ENCODE results near the gene SIDT1.

Gene SIDT1

DNA sequence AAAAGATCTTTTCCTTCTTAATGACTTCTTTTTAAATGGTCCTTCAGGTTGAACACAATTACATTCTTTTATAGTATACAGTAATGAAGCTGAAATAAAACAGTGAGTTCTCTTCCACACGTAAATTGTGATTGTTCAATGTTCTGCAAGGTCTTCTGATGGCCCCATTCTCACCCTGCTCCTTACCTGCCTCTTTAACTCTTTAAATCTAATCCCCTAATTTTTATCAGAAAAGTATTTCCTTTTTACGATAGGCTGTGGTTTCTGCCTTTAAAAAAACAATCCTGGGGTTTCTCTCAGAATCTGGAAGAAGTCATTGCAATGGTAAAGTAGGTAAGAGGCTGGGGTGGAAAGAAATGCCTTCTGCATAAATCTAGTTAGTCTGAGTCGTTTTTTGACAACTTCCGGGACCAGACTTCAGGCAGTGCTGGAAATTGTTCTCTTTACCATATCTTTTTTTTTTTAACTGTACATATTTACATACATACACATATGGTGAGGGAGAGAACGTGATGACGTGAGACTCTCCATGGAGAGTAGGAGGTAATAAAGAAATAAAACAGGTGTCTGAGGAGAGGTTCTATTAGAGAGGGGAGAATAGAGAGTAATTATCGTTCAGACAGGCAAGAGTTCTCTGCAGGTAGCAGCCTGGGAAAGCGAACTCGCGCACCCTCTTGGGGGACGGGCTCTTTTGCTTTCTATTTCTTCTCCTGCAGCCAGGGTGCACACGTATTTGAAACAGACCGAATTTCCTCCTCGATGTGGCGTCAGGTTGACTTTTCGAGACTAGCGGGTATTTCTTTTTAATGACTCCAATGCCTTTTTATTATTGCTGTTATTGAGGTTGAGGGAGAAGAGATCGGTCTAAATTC is at the start of gene SIDT1:
Gene SIDT1 (plus strand): TSS at position 730 of the 872 bp plus-strand sequence. CDS start 467 bp downstream, outside the sequence.
- ATAC-seq (peak; percentile 79), DNase-seq (peak; percentile 68)
- H3K27me3 Mint-ChIP-seq = no peaks in the 10 kb centered on the region
- H3K36me3 Mint-ChIP-seq (ENCODE audit: low read depth) = peaks cover 12% of the 10 kb centered on the region
- no peaks in the 10 kb centered on the region for H3K9me3 Mint-ChIP-seq
- peak within 1 kb of the TSS; percentile 97 for H3K4me3 Mint-ChIP-seq
- peaks cover 47% of the 10 kb centered on the region for H3K4me1 Mint-ChIP-seq
- peak within 1 kb of the TSS; percentile 95 for H3K27ac Mint-ChIP-seq

- peaks cover 36% of the 10 kb centered on the region for H3K36me3 Mint-ChIP-seq (ENCODE audit: low read depth)
- H3K9me3 Mint-ChIP-seq = peaks cover 11% of the 10 kb centered on the region
- no peak overlapping the region for H3K4me3 Mint-ChIP-seq
- ATAC-seq (no peak), DNase-seq (no peak)
- H3K4me1 Mint-ChIP-seq = no peaks in the 10 kb centered on the region
- no peak overlapping the region for H3K27ac Mint-ChIP-seq
- no peaks in the 10 kb centered on the region for H3K27me3 Mint-ChIP-seq
Observed at GRCh38 chr3:113485161-113485609, 47.2 kb upstream of the SIDT1 start.

DNA sequence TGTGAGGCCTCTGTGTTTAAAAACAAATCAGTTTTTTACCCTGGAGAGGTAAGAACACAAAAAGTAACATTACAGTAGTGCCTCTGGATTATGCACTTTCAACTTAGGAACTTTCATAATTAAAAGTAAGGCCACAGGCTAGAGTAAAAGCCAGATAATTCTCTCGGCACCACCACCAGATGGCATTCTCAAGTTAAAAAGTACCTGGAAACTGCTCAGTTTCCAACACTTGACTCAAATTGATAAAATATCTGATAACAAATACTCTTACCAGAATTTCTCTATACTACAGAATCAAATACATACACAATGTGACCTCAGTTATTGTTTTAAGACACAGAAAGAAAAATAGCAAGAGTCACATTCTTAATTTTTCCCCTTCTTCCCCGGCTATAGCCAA is 37.3 kb upstream of the SIDT1 start:
- H3K4me3 Mint-ChIP-seq = no peak overlapping the region
- no peak for ATAC-seq
- H3K27me3 Mint-ChIP-seq = no peaks in the 10 kb centered on the region
- peaks cover 18% of the 10 kb centered on the region for H3K36me3 Mint-ChIP-seq (ENCODE audit: low read depth)
- H3K4me1 Mint-ChIP-seq = no peaks in the 10 kb centered on the region
- no peak overlapping the region for H3K27ac Mint-ChIP-seq
- DNase-seq = no peak
- no peaks in the 10 kb centered on the region for H3K9me3 Mint-ChIP-seq

DNA sequence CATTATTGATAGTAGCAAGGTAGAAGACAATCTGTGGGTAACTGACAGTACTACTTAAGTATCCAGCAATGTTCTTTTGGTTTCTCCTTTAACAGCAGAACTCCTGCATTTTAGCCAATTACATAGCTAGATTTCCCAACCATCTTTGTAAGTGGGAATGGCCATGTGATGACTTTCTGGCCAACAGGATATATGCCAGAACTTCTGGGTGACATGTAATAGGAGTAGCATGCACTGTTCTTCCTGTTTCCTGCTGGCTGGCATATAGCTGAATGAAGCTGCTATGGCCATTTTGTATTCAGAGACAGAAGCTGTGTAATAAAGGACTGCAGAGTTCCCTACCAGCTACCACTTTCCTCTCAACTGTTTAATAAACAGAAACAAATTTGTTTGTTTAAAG is 35.4 kb upstream of the SIDT1 start:
- DNase-seq (no peak), ATAC-seq (no peak)
- no peaks in the 10 kb centered on the region for H3K4me1 Mint-ChIP-seq
- H3K9me3 Mint-ChIP-seq = no peaks in the 10 kb centered on the region
- peaks cover 13% of the 10 kb centered on the region for H3K36me3 Mint-ChIP-seq (ENCODE audit: low read depth)
- H3K4me3 Mint-ChIP-seq = no peak overlapping the region
- no peaks in the 10 kb centered on the region for H3K27me3 Mint-ChIP-seq
- no peak overlapping the region for H3K27ac Mint-ChIP-seq

DNA sequence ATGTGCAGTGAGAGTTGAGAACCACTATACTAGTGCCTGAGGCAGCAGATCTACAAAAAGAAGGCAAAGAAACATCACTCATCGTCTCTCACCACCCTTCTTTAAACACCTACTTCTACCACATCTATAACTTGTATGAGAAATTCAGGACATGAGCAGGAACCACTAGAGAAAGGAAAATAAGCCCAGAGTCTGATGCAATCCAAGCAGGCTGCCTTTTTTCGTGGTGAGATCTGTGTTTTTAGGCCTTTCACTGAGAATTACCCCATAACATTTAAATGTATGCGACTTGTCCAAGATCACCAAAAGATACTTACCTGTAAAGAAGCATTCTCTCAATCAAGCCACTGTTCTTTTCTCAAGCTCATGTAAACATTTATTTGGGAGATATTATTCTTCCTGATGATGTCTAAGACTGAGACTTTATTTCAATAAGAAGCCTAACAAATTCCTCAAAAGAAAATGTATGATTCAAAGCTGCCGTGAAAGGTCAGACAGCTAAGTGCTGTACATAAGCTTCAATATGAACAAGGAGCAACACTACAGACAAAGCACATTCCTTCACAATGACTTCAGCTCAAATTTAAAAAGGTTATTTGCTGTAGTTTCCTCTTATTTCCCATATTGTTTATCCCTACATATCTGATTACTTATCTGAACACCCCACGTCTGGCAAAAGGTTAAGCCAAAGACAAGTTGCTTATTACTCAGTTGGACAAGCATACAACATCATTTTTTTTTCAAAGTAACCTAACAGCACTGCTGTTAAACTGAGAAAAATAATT is 33.9 kb upstream of the SIDT1 start:
- H3K9me3 Mint-ChIP-seq = no peaks in the 10 kb centered on the region
- no peak overlapping the region for H3K27ac Mint-ChIP-seq
- H3K36me3 Mint-ChIP-seq (ENCODE audit: low read depth) = peaks cover 16% of the 10 kb centered on the region
- H3K4me1 Mint-ChIP-seq = no peaks in the 10 kb centered on the region
- ATAC-seq (no peak), DNase-seq (no peak)
- H3K4me3 Mint-ChIP-seq = no peak overlapping the region
- H3K27me3 Mint-ChIP-seq = no peaks in the 10 kb centered on the region

- H3K27ac Mint-ChIP-seq = no peak overlapping the region
- no peaks in the 10 kb centered on the region for H3K27me3 Mint-ChIP-seq
- no peaks in the 10 kb centered on the region for H3K9me3 Mint-ChIP-seq
- no peaks in the 10 kb centered on the region for H3K4me1 Mint-ChIP-seq
- no peak overlapping the region for H3K4me3 Mint-ChIP-seq
- DNase-seq (no peak), ATAC-seq (no peak)
- H3K36me3 Mint-ChIP-seq (ENCODE audit: low read depth) = peaks cover 16% of the 10 kb centered on the region
Observed at GRCh38 chr3:113499081-113499480, 33.3 kb upstream of the SIDT1 start.

DNA sequence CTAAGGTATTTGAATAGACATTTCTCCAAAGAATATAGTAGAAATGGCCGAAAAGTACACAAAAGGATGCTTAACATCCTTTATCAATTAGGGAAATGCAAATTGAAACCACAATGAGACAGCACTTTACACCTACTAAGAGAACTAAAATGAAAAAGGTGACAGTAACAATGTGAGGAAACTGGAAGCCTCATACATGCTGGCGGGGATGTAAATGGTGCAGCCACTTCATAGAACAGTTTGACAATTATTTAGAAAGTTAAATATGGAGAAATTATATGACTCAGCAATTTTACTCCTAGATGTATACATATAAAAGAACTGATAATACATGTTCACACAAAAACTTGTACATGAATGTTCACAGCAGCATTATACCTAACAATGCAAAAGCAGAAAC is 30.8 kb upstream of the SIDT1 start:
- no peaks in the 10 kb centered on the region for H3K27me3 Mint-ChIP-seq
- peaks cover 19% of the 10 kb centered on the region for H3K36me3 Mint-ChIP-seq (ENCODE audit: low read depth)
- no peaks in the 10 kb centered on the region for H3K4me1 Mint-ChIP-seq
- H3K4me3 Mint-ChIP-seq = no peak overlapping the region
- ATAC-seq (no peak), DNase-seq (no peak)
- H3K27ac Mint-ChIP-seq = no peak overlapping the region
- H3K9me3 Mint-ChIP-seq = no peaks in the 10 kb centered on the region

DNA sequence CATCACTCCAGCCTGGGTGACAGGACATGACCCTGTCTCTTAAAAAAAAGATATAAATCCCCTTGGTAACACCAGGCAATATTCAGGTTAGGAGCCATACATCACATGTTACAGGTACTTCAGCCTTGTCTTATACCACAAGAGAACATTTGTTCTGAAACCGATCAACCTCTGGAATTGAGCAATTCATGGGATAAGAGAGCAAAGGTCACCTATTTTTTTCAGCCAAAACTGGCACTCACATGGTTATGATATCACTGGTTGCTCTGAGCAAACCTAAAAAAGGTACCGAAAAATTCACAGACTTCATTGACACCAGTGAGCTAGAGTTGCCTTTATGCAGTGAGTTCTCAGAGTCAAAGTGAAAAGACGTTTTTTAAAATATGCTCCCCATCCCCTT is 26.5 kb upstream of the SIDT1 start:
- ATAC-seq (no peak), DNase-seq (no peak)
- Mint-ChIP-seq H3K9me3 (no peaks in the 10 kb centered on the region), H3K4me1 (no peaks in the 10 kb centered on the region), H3K4me3 (no peak overlapping the region), H3K36me3 (ENCODE audit: low read depth) (peaks cover 9% of the 10 kb centered on the region), H3K27ac (no peak overlapping the region), H3K27me3 (no peaks in the 10 kb centered on the region)

DNA sequence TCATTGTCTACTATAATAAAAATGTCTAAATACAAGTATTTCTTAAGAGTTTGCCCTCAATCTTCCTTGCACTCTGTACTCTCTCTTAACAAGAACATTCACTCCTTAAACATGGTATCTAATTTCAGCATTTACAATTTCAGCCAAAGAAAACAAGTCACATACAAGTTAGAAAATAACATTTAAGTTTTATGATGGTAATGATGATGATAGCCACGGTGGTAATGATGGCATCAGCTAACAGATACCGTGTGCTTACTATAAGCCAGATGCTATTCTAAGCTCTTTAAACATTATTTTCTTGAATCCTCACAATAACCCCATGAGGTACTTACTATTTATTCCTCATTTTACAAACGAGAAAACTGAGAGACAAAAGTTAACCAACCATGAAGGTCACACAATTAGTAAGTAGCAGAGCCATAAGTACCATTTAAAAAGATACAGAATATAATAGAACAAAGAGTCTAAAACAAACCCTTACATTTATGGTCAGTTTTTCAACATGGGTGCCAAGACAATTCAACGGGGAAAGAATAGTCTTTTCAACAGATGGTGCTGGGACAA is 24.8 kb upstream of the SIDT1 start:
- Mint-ChIP-seq H3K27me3 (no peaks in the 10 kb centered on the region), H3K36me3 (ENCODE audit: low read depth) (peaks cover 6% of the 10 kb centered on the region), H3K27ac (no peak overlapping the region), H3K9me3 (no peaks in the 10 kb centered on the region), H3K4me1 (peaks cover 1% of the 10 kb centered on the region), H3K4me3 (no peak overlapping the region)
- DNase-seq = no peak
- ATAC-seq = no peak

DNA sequence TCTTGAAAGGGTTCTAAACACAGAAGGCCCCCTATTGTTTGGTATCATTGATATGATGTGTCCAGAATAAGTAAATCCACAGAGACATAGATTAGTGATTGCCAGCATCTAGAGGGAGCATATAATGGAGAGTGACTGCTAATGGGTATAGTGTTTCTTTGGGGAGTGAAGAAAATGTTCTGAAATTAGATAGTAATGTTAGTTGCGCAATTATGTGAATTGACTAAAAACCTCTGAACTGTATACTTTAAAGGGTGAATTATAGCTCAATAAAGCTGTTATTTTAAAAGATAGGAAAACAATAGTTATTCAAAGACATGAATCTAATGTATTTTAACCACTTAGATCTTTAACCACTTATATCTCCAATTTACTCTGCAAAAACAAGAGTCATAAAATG is 23.4 kb upstream of the SIDT1 start:
- ATAC-seq (no peak), DNase-seq (no peak)
- Mint-ChIP-seq H3K36me3 (ENCODE audit: low read depth) (peaks cover 8% of the 10 kb centered on the region), H3K4me3 (no peak overlapping the region), H3K9me3 (no peaks in the 10 kb centered on the region), H3K27me3 (no peaks in the 10 kb centered on the region), H3K27ac (no peak overlapping the region), H3K4me1 (peaks cover 2% of the 10 kb centered on the region)

- Mint-ChIP-seq H3K4me1 (peaks cover 12% of the 10 kb centered on the region), H3K9me3 (no peaks in the 10 kb centered on the region), H3K36me3 (ENCODE audit: low read depth) (peaks cover 7% of the 10 kb centered on the region), H3K4me3 (no peak overlapping the region), H3K27me3 (peaks cover 7% of the 10 kb centered on the region), H3K27ac (no peak overlapping the region)
- no peak for DNase-seq
- ATAC-seq = no peak
Observed at GRCh38 chr3:113514265-113514769, 18.0 kb upstream of the SIDT1 start.

- H3K36me3 Mint-ChIP-seq (ENCODE audit: low read depth) = peaks cover 4% of the 10 kb centered on the region
- peak overlapping the region; percentile 81 for H3K27ac Mint-ChIP-seq
- no peak overlapping the region for H3K4me3 Mint-ChIP-seq
- ATAC-seq (no peak), DNase-seq (no peak)
- H3K9me3 Mint-ChIP-seq = no peaks in the 10 kb centered on the region
- H3K27me3 Mint-ChIP-seq = peaks cover 7% of the 10 kb centered on the region
- H3K4me1 Mint-ChIP-seq = peaks cover 12% of the 10 kb centered on the region
Observed at GRCh38 chr3:113516115-113516505, 16.2 kb upstream of the SIDT1 start.

GRCh38 chr3:113521981-113522380 is 10.4 kb upstream of the SIDT1 start:
- Mint-ChIP-seq H3K9me3 (no peaks in the 10 kb centered on the region), H3K4me3 (no peak overlapping the region), H3K27ac (no peak overlapping the region), H3K27me3 (peaks cover 6% of the 10 kb centered on the region), H3K36me3 (ENCODE audit: low read depth) (no peaks in the 10 kb centered on the region), H3K4me1 (no peaks in the 10 kb centered on the region)
- ATAC-seq = no peak
- no peak for DNase-seq

- no peaks in the 10 kb centered on the region for H3K4me1 Mint-ChIP-seq
- peaks cover 4% of the 10 kb centered on the region for H3K27me3 Mint-ChIP-seq
- DNase-seq (no peak), ATAC-seq (no peak)
- no peaks in the 10 kb centered on the region for H3K9me3 Mint-ChIP-seq
- H3K4me3 Mint-ChIP-seq = no peak overlapping the region
- no peaks in the 10 kb centered on the region for H3K36me3 Mint-ChIP-seq (ENCODE audit: low read depth)
- H3K27ac Mint-ChIP-seq = no peak overlapping the region
Observed at GRCh38 chr3:113523241-113523640, 9.1 kb upstream of the SIDT1 start.

Data from activated naive CD8-positive, alpha-beta T cell treated with anti-CD3 and anti-CD28 coated beads, Interleukin-2, amount 50 U/mL, for 24 hours (primary cell).